Endothelial cell of hepatic sinusoid (primary cell): ENCODE data around the gene ZGPAT.
"Not testable (repeated sequence)": the region's sequence is repeated elsewhere in the genome, so short reads cannot be mapped to it uniquely, and the experiment has no call there.

Source experiments
- in situ Hi-C: cut with HindIII; loops from 2 replicates; pipeline ENCODE4 v1.10.0; 2017; ENCODE audit warnings: low sequenced_read_pairs

The ZGPAT gene

DNA sequence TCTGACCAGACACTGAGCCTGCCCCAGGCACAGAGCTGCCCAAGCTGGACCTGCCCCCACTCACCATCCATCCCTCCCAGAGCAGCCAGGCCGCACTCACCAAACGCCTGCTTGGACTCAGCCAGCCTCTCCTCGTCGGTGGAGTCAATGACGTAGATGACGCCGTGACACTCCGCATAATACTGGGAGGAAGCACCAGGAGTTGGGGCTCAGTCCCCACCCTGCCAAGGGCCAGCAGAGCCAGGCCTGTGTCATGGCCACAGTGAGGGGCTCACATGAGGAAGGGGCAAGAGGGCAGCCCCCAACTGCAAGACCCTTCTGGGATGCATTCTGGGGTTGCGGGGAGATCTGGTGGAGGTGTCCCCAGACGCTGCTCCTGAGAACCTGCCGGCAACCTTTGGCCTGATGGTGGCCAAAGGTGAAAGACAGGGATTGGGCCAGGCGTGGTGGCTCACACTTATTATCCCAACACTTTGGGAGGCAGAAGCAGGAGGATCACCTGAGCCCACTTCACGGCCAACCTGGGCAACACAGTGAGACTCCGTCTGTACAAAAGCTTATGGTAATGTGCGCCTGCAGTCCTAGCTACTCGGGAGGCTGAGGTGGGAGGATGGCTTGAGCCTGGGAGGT, 5.7 kb upstream of the ZGPAT start:
- in situ Hi-C loops, result no loop called here

DNA sequence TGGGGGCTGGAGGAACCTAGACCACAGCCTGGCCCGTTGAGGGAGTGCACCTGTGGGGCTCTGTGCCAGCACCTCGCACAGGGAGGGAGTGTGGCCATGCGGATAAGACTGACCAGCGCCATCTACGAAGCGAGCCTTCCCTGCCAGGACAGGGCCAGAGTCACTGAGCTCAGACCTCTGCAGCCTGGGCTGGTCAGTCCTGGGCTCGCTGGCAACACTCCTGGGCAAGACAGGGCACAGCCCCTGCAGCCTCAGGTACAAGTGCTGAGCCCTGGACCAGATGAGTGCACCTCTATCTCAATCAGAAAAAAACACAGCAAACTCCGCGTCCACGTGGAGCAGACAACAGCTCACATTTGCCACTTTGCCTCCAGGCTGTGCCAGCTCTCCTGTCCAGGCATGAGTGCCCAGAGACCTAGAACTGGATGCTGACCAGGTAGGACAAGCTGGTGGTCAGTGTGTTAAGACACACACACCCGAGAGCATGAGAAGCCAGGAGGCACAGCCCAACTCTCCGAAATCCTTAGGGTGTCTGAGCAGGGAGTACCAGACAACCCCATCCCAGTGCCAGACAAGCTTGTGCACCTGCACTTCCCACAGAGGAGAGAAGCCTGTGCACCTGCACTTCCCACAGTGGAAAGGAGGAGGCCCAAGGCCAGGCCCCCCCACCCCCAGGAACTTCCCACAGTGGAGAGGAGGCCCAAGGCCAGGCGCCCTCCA, 4.9 kb upstream of the ZGPAT start:
- in situ Hi-C loops, result no loop called here

DNA sequence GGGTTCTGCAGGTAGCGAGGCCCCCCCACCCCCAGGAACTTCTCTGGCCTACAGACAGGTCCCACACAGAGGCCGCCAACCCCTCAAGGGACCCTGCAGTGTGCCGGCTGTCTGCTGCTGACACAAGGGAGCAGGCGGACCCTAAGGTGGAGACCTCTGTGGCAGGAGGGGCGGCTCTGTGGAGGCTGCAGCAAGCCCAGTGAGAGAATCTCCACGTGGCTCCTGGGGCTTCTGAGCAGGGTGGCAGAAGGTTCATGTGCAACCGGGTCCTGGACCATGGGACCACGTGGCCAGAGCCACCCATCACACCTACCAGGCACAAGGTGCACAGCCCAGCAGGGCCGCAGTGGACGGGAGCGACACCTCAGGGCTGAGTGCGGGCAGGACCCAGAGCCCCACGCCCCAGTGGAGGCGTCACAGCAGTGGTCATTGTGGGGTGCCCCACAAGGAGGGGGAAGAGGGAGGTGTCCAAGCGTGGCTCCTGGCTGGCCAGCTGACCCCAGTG, 4.3 kb upstream of the ZGPAT start:
- in situ Hi-C loops, result no loop called here

DNA sequence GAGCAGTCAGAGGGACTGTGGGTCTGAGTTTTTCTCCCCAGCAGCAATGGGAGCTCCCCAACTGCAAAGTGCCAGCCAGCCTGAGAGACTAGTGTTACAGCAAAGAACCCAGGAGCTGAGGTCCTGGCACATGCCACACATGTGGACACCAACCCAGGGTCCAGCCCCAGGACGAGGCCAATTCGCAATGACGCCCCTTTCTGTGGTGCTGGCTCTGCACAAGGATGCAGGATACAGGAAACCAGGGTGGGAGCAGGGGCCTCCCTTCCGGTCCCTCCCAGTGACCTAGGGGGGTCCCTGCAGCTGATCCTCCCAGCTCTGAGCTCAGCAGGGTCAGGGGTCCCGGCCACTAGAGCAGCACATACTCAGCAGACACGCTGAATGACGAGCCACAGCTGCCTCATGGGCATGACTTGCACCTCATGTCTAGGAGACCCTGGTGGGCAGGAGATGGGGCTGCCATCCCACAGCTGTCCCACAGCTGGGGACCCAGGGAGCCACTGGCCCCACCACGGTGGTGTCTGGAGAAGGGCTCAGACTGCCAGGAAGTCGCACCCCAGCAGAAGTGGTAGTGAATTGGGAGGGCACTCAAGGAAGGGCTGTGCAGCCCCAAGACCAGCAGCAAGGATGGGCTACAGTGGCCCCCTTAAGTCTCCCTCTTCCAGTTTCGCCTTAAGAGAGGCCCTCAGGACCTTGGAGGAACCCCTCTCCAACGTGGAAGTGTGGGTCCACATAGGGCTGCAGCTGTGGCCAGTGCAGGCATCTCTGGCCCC, 3.7 kb upstream of the ZGPAT start:
- in situ Hi-C loops, result no loop called here

DNA sequence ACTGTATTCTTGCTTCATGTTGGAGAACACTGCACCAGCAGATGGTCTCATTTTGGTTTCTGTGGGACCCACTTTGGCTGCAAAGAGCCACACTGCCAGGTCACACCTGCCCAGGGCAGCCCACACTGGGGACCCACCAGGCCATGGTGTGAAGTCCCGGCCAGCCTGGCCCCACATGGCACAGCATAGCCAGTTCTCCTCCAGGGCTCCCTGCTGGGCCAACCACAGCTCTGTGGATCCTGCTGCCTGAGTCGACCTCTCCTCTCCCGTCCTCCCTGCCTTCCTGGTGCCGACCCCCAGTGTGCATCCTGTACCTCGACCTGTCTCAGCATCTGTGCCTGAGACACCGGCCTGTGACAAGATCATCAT, 3.1 kb upstream of the ZGPAT start:
- in situ Hi-C loops, result no loop called here

DNA sequence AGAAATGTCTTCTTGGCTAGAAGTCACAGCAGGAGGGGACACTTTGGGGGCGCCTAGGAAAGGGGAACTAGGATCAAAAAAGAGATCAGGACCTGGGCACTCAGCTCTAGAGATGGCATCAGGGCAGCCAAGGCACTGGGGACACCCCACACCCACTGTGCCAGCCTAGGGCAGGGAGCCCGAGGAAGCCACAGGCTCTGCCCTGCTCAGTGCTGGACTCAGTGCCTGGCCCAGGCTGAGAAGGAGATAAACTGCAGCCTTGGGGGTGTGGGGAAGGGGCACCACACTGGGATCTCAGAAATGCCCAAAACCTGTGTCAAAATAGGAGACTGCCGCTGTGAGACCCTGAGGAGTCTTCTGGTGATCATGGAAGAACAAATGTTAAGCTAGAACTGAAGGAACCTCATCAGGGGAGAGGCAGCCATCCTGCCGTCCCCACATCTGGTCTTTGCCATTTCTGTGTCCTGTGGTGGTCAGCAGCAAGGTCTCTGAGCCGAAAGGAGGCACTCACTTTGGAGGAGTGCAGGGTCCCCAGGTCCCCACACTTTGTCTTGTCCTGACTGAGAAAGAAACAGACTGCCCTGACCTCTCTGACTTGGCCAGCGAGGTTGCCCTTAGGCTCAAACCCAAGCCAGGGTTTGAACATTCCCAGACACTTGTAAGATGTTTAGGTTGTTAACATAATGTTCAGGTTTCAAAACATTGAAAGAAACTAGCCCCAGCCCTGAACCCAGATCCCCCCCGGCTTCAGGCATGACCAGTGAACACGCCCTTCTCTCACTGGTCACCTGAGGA, 2.4 kb upstream of the ZGPAT start:
- in situ Hi-C loops, result no loop called here

DNA sequence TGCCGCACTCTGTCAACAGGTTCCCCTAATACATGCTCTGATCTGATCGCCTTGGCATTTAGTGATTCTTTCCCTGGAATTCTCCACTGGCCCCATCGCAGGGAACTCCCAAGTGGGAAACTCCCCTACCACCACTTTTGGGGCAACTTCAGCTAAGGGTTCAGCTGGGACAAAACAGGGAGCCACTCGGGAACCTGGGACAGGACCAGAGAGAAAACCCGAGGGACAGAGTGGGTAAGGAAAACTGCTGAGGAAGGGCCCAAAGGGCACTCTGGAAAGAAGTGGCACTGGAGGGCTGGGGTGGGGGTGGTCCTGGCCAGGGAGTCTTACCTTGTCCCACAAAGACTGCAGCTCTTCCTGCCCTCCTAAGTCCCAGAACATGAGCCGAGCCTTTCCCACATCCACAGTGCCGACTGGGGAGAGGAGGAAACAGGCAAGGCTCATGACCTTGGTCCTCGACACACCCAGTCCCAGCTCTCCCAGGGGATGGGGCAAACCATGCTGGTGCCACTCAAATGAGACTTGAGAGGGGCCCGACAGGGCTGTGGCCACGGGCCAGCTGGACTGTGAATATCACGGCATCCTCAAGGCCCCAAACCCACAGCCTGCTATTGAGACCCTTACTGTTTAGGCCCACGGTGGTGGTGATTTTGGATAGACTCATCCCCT, 1.7 kb upstream of the ZGPAT start:
- in situ Hi-C loops, result no loop called here

DNA sequence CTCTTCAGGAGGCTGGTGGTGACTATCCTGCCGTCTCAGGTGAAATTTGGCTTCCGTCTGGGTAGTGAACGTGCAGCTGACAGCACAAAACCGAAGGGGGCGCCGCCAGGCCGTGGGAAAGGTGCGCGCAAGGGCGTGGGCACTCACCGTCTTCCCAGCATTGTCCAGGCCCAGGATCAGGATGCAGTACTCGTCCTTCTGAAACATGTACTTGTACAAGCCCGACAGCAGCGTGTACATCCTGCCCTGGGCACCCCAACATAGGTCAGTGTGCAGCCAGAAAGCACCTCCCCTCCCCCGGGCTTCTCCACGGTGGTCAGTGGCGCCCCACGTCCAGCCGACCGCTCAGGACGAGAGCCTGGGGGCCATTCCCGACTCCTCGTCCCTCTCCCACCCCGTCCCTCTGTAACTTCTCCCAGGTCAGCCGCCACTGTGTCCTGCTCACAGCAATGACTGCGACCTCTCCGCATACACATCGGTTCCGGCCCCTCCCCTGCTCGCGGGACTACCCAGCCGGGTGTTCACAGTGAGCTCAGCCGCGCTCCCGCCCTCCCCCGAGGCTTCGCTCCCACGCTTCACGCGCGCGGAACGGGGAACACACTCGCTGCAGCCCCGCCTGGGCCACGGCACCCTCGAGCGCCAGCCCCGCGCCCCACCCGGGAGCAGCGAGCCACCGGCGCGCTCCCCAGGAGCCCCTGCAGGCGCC, 834 bp upstream of the ZGPAT start:
- in situ Hi-C loops, result no loop called here

DNA sequence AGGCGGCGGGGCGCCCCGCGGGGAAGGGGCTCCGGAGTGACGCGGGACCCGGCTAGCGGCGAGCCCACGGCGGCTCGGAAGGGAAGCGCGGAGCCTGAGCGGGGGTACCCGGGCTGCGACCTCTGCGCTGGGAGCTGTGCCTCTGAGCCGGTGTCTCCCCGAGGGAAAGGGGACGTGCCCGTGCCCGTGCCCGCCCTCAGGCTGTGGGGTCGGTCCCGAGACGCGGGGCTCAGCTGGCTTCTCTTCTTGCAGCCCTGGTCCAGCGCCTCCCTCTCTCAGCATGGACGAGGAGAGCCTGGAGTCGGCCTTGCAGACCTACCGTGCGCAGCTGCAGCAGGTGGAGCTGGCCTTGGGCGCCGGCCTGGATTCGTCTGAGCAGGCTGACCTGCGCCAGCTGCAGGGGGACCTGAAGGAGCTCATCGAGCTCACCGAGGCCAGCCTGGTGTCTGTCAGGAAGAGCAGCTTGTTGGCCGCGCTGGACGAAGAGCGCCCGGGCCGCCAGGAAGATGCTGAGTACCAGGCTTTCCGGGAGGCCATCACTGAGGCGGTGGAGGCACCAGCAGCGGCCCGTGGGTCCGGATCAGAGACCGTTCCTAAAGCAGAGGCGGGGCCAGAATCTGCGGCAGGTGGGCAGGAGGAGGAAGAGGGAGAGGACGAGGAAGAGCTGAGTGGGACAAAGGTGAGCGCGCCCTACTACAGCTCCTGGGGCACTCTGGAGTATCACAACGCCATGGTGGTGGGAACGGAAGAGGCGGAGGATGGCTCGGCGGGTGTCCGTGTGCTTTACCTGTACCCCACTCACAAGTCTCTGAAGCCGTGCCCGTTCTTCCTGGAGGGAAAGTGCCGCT, 686 bp downstream of the ZGPAT start:
- in situ Hi-C loops, result no loop called here

DNA sequence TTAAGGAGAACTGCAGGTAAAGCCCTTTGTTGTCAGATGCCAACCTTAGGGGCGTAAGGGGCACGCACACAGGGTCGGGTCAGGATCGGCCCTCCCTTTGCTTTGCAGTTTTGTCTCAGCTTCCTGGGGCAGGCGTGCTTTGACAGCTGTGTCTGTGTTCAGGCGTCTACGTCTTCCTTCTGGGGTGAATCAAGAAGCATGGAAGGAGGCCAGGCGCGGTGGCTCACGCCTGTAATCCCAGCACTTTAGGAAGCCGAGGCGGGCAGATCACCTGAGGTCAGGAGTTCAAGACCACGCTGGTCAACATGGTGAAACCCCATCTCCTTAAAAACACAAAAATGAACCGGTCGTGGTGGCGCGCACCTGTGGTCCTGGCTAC, 1.3 kb downstream of the ZGPAT start:
- in situ Hi-C loops, result no loop called here

DNA sequence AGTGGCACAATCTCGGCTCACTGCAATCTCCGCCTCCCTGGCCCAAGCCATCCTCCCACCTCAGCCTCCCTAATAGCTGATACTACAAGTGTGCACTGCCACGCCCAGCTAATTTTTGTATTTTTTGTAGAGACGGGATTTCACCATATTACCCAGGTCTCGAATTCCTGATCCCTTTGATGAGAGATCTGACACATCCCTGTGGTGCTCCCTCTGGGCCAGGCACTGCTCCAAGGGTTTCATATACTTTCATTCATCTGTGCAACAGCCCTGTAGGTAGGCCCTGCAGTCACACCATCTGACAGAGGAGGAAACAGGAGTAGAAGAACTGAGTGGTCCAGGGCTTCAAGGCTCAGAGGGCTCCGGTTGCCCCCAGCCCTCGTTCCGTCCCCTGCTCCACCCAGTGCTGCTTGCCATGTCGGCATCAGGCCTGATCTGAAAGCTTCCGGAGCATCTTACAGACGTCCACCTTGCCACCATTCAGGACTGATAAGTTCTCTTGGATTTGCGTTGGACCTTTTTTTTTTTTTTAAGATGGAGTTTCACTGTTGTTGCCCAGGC, 3.3 kb downstream of the ZGPAT start:
- in situ Hi-C loops, result no loop called here

DNA sequence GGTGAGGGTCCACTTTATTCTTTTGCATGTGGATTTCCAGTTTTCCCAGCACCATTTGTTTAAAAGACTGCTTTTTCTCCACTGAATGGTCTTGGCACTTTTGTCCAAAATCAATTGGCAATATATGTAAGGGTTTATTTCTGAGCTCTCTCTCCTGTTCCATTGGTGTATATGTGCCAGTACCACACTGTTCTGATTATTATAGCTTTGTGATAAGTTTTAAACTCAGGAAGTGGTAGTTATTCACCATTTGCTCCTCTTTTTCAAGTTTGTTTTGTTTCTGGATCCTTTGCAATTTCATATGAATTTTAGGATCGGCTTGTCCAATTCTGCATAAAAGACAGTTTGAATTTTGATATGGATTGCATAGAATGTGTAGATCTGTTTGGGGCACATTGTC, 4.4 kb downstream of the ZGPAT start:
- in situ Hi-C loops, result no loop called here

DNA sequence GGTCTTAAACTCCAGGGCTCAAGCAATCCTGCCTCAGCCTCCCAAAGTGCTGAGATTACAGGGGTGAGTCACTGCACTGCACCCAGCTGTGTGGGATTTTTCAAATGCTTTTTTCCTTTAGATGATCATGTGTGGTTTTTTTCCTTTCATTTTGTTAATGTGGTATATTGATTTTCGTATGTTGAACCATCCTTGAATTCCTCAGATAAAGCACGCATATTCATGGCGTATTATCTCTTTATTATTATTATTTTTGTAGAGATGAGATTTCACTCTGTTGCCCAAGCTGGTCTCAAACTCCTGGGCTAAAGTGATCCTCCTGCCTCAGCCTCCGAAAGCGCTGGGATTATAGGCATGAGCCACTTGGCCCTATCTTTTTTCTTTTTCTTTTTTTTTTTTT, 7.0 kb downstream of the ZGPAT start:
- in situ Hi-C loops, result no loop called here

DNA sequence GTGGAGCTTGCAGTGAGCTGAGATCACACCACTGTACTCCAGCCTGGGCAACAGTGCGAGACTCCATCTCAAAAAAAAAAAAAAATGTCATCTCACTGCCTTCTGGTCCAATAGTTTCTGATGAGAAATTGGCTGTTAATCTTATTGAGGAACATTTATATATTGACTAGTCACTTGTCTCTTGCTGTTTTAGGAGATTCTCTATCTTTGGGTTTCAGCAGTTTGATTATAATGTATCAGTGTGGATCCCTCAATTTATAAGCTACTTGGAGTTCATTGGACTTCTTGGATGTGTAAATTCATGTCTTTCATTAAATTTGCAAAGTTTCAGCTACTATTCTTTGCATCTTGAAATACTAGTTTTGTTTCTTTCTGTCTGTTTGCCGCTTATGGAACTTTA, 11.2 kb downstream of the ZGPAT start:
- in situ Hi-C loops, result no loop called here

DNA sequence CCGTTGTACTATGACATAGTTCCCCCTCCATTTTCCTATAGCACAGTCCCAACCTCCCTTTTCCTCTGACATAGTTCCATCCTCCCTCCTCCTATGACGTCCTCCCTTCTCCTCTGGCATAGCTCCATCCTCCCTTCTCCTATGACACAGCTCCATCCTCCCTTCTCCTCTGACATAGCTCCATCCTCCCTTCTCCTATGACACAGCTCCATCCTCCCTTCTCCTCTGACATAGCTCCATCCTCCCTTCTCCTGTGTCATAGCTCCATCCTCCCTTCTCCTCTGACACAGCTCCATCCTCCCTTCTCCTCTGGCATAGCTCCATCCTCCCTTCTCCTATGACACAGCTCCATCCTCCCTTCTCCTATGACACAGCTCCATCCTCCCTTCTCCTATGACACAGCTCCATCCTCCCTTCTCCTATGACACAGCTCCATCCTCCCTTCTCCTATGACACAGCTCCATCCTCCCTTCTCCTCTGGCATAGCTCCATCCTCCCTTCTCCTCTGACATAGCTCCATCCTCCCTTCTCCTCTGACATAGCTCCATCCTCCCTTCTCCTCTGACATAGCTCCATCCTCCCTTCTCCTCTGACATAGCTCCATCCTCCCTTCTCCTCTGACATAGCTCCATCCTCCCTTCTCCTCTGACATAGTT, 15.3 kb downstream of the ZGPAT start:
- in situ Hi-C loops, result not testable (repeated sequence)

DNA sequence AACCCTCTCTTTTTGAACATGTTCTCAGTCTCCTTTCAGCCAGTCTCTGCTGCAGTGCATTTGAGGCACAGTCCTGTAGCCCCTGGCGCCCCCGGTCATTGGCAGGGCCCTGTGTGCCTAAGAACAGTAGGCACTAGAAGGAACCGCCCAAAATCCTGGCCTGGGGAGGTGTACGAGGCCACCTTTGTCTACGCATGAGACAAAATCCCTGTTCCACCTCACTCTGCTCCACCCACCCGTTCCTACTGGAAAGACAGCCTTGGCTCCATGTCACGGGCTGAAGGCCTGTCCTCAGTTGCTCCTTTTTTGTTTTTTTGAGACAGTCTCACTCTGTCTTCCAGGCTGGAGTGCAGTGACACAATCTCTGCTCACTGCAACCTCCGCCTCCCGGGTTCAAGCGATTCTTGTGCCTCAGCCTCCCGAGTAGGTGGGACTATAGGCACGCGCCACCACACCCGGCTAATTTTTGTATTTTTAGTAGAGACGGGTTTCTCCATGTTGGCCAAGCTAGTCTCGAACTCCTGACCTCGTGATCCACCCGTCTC, 22.4 kb downstream of the ZGPAT start:
- in situ Hi-C loops, result not testable (repeated sequence)

DNA sequence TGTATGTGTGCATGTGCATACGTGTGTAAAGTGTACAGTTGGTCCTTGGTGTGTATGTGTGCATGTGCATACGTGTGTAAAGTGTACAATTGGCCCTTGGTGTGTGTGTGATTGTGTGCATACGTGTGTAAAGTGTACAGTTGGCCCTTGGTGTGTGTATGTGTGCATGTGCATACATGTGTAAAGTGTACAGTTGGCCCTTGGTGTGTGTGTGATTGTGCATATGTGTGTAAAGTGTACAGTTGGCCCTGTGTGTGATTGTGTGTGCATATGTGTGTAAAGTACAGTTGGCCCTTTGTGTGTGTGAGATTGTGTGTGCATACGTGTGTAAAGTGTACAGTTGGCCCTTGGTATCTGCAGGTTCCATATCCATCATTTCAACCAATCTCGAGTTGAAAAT, 23.6 kb downstream of the ZGPAT start:
- in situ Hi-C loops, result no loop called here
